Measurements from ENCODE around the gene PPP2R5C. TPM values are rescaled to one million over a fixed set of nuclear protein-coding genes. Genes with fewer than 3 reads are reported as not detected.
"Not testable (repeated sequence)": the region's sequence is repeated elsewhere in the genome, so short reads cannot be mapped to it uniquely, and the experiment has no call there.

The PPP2R5C gene
- total RNA-seq, 1 experiment from 2014 or later = 96.1 TPM

GRCh38 chr14:101749756-101750155 lies 11.8 kb upstream of the PPP2R5C start:
- BruUV-seq (replicated peaks); H3K4me3 ChIP-seq (ENCODE audit: low read length); intact Hi-C loops (cut with micrococcal nuclease); H3K9me3 ChIP-seq (ENCODE audit: low read length); H3K9ac ChIP-seq (ENCODE audit: low read length); H2AFZ ChIP-seq (ENCODE audit: low read length); CTCF ChIA-PET; H3K4me1 ChIP-seq (ENCODE audit: insufficient read depth, low read length); H4K20me1 ChIP-seq (ENCODE audit: low read length); H3K36me3 ChIP-seq (ENCODE audit: low read depth, low read length); H3K4me2 ChIP-seq (ENCODE audit: low read length); DNase-seq; ATAC-seq; POLR2A ChIA-PET (ENCODE audit: unreplicated experiment); H3K27ac ChIP-seq (ENCODE audit: low read length); H3F3A ChIP-seq (ENCODE audit: low read length, unreplicated experiment); H3K9me2 ChIP-seq (replicated peaks; ENCODE audit: low read length); H3K27me3 ChIP-seq (ENCODE audit: low read length); H3K79me2 ChIP-seq (ENCODE audit: low read length): not testable (repeated sequence)

- H3K9me2 ChIP-seq (replicated peaks; ENCODE audit: low read length) = no peaks in the 10 kb centered on the region
- intact Hi-C loops (cut with micrococcal nuclease) = no loop called here
- no peak overlapping the region for H3K4me3 ChIP-seq (ENCODE audit: low read length)
- no TSS peak for BruUV-seq (replicated peaks)
- H3K27me3 ChIP-seq (ENCODE audit: low read length) = 0 out of 2 replicates have a peak, but pooled peaks cover 8% of the 10 kb centered on the region
- no peak for DNase-seq
- TF ChIP-seq CTCF (conservative IDR thresholded peaks at IDR 0.05; ENCODE audit: low read depth, low read length) (no peak), EZH2phosphoT487 (IDR thresholded peaks at IDR 0.05; ENCODE audit: borderline replicate concordance, low read length) (no peak), EZH2 (IDR thresholded peaks at IDR 0.05; ENCODE audit: low read length, unreplicated experiment) (no peak)
- H3K9me3 ChIP-seq (ENCODE audit: low read length) = no peaks in the 10 kb centered on the region
- no peak overlapping the region for H2AFZ ChIP-seq (ENCODE audit: low read length)
- no peak overlapping the region for H3K9ac ChIP-seq (ENCODE audit: low read length)
- no peaks in the 10 kb centered on the region for H3K36me3 ChIP-seq (ENCODE audit: low read depth, low read length)
- no peaks in the 10 kb centered on the region for H3K79me2 ChIP-seq (ENCODE audit: low read length)
- no peaks in the 10 kb centered on the region for H4K20me1 ChIP-seq (ENCODE audit: low read length)
- ChIA-PET POLR2A (ENCODE audit: unreplicated experiment) (no interaction called here), CTCF (no interaction called here)
- no peak for ATAC-seq
- H3K4me1 ChIP-seq (ENCODE audit: insufficient read depth, low read length) = peaks cover 2% of the 10 kb centered on the region
- no peak overlapping the region for H3K4me2 ChIP-seq (ENCODE audit: low read length)
- no peak overlapping the region for H3K27ac ChIP-seq (ENCODE audit: low read length)
- H3F3A ChIP-seq (ENCODE audit: low read length, unreplicated experiment) = no peaks in the 10 kb centered on the region
Measured at GRCh38 chr14:101754893-101755292, 6.6 kb upstream of the PPP2R5C start.

GRCh38 chr14:101755591-101756324 lies 5.8 kb upstream of the PPP2R5C start:
- no peak for ATAC-seq
- Histone ChIP-seq H3K9me3 (ENCODE audit: low read length) (no peaks in the 10 kb centered on the region), H3K36me3 (ENCODE audit: low read depth, low read length) (no peaks in the 10 kb centered on the region), H3K4me1 (ENCODE audit: insufficient read depth, low read length) (peaks cover 5% of the 10 kb centered on the region), H2AFZ (ENCODE audit: low read length) (no peak overlapping the region), H3K27me3 (ENCODE audit: low read length) (0 out of 2 replicates have a peak, but pooled peaks cover 8% of the 10 kb centered on the region), H3K9ac (ENCODE audit: low read length) (no peak overlapping the region), H4K20me1 (ENCODE audit: low read length) (no peaks in the 10 kb centered on the region), H3K79me2 (ENCODE audit: low read length) (no peaks in the 10 kb centered on the region), H3F3A (ENCODE audit: low read length, unreplicated experiment) (no peaks in the 10 kb centered on the region), H3K9me2 (replicated peaks; ENCODE audit: low read length) (no peaks in the 10 kb centered on the region), H3K4me2 (ENCODE audit: low read length) (no peak overlapping the region), H3K4me3 (ENCODE audit: low read length) (no peak overlapping the region), H3K27ac (ENCODE audit: low read length) (no peak overlapping the region)
- intact Hi-C loops (cut with micrococcal nuclease) = no loop called here
- no peak for DNase-seq
- no peak for TF ChIP-seq CTCF (conservative IDR thresholded peaks at IDR 0.05; ENCODE audit: low read depth, low read length)
- no peak for TF ChIP-seq EZH2 (IDR thresholded peaks at IDR 0.05; ENCODE audit: low read length, unreplicated experiment)
- no peak for TF ChIP-seq EZH2phosphoT487 (IDR thresholded peaks at IDR 0.05; ENCODE audit: borderline replicate concordance, low read length)
- no TSS peak for BruUV-seq (replicated peaks)
- POLR2A ChIA-PET (ENCODE audit: unreplicated experiment) = no interaction called here
- CTCF ChIA-PET = no interaction called here
